GM19467 (cell line): Measurements from ENCODE around the gene NLE1.
"Not testable (repeated sequence)": the region's sequence is repeated elsewhere in the genome, so short reads cannot be mapped to it uniquely, and the experiment has no call there.

Experiments used
- ATAC-seq: cut with Tn5 transposase; IDR thresholded peaks from one replicate; pipeline ENCODE4 v1.9.1; 2021; ENCODE audit warnings: mild to moderate bottlenecking, moderate library complexity; ENCODE audit not compliant: unreplicated experiment

NLE1 gene

DNA sequence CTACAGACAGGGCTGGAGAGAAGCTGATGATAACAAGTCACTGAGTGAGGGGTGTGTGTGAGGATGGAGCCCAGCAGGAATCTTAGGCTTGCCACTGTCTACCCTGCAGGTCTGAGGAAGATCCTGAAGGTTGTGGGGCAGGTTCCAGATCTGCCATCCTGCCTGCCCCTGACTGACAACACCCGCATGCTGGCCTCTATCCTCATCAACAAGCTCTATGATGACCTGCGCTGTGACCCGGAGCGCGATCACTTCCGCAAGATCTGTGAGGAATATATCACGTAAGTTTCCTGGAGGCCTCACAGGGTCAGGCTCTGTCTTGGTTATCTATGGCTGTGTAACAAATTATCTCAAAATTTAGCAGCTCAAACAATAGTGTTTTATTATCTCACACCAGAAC is 21.8 kb upstream of the NLE1 start:
- ATAC-seq = no peak

DNA sequence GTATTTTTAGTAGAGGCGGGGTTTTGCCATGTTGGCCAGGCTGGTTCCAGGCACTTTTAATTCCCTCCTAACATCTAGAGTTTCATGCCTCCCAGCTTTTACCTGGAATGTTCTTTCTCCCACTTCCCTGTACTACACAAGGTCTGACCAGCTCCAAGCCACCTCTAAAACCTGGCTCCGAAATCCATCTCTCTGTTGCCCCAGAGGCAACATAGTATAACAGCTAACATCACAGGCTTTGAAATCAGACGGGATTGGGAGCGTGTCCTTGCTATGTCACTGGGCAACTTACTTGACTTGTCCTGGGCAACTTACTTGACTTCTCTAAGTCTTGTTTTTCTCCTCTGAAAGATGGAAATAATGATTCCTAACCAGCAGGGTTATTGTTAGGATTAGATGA is 20.7 kb upstream of the NLE1 start:
- no peak for ATAC-seq

DNA sequence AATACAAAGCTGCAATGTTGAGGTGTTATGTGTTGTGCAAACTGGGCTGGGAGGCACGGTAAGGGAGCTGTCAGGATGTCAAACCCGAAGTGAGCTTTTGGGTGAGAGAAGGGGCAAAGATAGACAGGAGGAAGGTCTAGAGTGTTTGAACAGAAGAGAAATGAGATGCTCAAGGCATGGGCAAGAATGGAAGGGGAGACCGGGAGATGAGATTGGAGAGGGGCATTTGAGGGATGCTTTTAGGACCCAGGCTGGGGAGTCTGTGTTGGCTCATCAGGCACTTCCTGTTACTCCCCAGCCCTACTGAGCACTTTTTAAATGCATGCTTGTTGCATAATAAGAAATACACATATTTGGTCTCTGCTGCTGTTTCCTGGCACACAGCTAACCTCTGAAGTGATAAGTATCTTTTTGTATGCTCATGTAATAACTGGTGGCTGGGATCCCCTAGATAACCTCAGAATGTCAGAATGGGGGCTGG is 19.2 kb upstream of the NLE1 start:
- ATAC-seq = no peak

DNA sequence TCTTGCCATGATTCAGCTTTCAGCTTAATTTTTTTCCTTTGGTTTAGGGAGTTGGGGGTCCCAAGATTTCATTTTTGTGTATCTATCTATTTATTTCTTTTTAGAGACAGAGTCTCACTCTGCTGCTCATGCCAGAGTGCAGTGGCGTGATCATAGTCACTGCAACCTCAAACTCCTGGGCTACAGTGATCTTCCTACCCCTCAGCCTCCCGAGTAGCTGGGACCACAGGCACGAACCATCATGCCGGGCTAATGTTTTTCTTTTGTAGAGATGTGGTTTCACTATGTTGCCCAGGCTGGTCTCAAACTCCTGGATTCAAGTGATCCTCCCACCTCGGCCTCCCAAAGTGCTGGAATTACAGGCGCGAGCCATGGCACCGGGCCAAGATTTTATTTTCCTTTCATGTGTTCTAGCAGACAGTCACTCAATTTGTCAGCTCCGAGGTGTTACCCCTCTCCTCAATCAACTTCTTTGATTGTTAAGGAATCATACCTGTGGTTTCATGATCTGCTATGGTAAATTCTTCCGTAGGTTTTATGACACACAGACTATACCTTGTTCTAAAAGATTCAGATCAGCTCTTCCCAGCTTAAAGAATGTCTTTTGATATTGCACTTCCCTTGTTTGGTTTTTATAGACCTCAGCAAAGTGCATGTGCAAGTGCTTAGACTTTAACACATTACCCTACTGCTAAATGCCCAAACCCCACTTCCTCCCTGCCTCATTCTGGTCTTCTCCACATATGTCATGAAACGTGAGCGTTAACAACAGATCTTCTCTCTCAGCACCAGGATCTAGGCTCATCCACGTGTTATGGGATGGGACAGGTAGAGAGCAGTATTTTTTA is 18.5 kb upstream of the NLE1 start:
- ATAC-seq = no peak

DNA sequence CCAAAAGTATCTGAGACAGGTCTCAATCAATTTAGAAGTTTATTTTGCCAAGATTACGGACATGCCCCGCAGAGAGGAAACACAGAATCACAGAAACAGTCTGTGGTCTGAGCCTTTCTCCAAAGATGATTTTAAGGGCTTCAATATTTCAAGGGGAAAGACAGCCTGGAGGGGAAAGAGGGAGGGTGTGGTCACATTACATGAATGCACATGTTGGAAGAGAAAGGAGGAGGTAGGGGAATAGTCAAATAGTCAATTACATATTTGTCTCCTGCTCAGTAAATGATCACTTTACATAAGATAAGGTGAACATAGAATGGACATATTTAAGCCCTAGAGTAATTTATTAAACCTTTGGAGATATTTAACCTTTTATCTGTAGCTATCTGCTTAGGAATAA is 17.8 kb upstream of the NLE1 start:
- no peak for ATAC-seq

DNA sequence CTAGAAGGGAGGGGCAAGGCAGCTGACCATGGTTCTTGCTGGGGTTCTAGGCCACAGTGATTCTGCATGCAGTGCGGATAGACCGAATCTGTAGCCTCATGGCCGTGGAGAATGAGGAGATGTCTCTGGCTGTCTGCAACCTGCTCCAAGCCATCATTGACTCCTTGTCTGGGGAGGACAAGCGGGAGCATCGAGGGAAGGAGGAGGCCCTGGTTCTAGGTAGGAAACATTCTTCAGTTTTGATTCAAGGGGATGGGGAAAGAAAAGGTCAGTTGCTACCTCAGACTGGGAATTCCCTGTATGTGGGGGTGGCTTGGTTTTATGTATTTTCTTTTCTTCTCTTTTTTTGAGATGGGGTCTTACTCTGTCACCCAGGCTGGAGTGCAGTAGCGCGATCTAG is 13.1 kb upstream of the NLE1 start:
- ATAC-seq = no peak

DNA sequence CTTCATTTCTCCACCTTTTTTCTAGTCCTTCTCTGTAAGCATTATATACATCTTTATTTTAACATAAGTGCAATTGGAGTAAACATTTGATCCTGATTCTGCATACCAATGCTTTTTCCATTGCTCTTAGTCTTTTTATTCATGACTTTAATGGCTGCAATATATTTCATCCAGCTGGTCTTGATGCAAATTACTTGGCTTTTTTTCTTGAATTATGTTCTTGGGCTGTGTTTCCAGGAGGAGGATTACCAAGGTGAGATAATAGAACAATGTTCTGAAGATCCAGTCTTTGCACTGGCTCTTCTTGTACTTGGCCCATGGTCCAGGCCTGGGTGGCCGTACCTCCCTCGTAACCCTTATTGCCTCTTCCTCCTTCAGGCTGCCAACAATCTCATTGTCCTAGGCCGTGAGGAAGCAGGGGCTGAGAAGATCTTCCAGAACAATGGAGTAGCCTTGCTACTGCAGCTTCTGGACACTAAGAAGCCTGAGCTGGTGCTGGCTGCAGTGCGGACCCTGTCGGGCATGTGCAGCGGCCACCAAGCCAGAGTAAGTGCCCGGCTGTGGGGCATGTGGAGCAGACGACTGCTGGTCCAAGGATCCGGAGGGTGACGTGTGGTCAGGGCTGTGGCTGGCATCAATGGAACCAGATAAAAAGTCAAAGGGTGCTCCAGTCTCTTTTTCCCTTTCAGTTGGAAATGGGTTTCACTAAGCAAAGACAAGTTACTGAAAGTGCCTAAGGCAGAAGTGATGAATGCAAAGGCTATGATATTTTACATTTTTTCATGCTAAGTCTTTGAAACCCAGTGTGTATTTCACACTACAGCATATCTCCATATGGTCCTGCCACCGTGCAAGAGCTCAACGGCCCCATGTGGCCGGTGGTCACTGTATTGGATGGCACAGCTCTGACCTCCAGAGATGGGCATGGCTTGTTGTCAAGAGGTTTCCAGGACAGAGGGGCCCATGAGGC is 12.4 kb upstream of the NLE1 start:
- ATAC-seq = no peak

DNA sequence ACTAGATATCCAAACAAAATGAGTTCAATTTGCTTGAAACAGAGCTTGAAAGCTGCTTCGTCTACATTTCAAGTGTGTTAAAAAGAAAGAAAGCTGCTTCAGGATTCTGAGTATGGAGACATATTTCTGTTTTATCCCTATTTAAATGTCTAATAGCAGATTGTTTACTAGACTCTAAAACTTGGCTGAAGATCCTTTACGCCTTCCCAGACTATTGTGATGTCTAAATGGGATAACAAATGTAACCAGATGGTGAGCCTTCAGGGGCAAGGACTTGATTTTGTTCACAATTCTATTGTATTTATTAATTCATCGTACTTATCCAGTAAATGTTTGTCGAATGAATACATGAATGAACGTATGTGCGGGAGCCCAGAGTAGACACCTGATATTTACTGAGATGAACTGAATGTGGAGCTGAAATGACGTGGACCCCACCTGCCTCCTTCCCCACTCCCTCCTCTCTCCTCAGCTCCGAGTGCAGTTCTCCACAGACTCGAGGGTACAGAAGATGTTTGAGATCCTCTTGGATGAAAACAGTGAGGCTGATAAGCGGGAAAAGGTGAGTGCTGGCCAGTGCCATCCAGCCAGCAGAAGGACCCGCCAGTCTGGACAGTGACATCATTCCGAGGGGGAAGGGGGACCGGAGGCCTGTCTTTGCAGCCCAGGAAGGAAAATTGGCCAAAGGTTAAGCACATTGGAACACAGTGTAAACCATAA is 10.5 kb upstream of the NLE1 start:
- no peak for ATAC-seq

DNA sequence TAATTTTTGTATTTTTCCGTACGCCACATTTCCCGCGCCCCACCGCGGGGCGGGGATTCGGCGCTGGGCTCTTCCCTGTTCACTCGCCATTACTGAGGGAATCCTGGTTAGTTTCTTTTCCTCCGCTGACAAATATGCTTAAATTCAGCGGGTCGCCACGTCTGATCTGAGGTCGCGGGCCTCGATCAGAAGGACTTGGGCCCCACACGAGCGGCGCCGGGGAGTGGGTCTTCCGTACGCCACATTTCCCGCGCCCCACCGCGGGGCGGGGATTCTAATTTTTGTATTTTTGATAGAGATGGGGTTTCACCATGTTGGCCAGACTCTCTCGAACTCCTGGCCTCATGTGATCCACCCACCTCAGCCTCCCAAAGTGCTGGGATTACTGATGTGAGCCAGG is 9.0 kb upstream of the NLE1 start:
- not testable (repeated sequence) for ATAC-seq

DNA sequence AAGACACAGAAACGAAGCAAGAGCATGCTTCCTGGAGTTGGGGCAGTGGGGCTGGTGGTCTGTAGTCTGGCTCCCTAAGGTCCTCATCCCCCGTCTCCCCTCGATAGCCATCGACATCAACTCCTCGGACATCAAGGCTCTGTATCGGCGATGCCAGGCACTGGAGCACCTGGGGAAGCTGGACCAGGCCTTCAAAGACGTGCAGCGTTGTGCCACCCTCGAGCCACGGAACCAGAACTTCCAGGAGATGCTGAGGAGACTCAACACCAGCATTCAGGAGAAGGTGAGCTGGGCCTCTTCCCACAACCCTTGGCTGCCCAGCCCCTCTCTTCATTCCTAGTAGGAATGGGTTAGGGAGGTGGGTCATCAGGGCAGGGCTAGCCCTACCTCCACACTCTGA is 7.8 kb upstream of the NLE1 start:
- no peak for ATAC-seq

DNA sequence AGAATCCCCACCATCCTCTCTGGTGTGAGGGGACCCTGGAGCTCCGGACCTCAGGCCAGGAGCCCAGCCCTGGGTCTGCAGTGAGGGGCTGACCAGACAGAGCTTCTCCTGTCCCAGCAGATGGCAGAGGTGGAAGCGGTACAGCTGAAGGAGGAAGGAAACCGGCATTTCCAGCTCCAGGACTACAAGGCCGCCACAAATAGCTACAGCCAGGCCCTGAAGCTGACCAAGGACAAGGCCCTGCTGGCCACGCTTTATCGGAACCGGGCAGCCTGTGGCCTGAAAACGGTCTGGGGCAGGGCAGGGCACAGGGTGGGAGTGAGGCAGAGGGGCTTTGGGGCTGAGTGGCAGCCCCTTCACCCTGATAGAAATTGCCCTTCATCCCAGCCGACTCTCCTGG is 6.0 kb upstream of the NLE1 start:
- no peak for ATAC-seq

DNA sequence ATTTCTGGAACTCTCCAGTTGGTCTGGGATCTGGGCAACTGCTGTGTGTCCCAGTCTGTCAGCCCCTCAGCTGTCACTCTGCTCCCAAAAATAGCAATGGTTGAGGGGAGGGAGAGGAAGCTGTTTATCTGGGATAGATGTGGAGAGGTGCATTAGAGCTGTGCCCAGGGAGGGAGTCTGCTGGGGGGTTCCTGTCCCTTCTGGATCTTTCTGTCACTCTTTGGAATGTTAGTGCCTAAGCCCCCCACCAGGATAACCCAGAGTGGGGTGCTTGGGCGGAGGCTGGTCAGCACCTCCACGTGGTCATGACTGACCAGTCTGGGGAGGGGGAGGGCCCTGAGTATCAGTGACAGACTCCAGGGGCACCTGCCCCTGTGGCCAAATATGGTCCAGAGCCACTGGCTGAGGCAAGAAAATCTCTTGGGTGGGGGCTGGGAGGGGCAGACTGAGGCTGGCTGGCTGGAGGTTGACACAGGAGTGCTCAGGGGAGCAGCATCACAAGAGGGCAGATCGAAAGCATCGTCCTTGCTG is 5.3 kb upstream of the NLE1 start, which contains the start of gene UNC45B:
UNC45B (plus strand) TSS at position 443 of the 531 bp plus-strand sequence. CDS start 447 bp downstream, outside the sequence.
- ATAC-seq = no peak

DNA sequence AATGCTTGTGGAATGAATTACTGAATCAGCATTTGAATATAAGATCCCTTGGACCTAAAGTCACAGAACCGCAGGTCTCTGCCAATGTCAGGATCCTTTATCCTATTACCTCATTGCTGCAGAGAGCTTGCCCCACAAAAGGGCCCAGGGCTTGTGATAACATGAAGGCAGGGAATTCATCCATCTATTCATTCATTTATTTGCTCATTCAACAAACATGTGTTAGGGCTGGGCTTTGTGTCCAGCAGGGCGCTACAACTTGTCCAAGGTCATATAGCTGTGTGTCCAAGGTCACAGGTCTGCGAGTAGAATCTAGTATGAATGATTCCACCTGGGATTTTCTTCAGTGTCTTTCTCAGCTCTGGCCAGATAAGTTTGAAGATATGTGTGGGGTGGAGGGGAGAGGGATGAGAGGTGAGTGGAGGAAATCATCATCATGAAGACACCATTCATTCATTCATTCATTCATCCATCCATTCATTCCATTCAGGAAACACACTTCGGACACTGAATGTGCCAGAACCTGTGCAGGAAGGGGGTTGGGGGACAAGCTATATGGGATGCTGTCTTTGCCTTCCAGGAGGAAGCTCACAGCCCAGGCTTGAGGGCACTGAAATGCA is 4.2 kb upstream of the NLE1 start:
- no peak for ATAC-seq

DNA sequence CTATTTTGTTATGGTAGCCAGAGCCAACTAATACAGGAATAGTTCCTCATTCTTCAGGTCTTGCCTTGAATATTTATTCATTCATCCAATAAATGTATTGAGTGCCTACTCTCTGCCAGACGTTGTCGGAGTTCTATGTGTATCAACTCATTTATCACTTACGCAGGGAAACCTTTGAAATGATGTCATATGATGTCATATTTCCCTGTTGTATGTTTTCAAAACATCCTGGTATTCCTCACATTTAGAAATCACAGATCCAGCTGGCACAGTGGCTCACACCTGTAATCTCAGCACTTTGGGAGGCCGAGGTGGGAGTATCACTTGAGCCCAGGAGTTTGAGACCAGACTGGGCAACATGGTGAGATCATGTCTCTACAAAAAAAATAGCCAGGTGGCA is 2.7 kb upstream of the NLE1 start:
- no peak for ATAC-seq

DNA sequence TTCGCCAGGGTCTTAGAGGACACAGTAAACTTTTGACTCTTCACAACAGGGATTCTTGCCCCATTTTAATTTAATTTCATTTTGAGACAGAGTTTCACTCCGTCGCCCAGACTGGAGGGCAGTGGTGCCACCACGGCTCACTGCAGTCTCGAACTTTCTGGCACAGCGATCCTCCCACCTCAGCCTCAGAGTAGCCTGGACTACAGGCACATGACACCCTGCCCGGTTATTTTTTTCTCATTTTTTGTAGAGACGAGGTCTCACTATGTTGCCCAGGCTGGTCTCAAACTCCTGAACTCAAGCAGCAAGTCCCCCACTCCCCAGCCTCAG is 329 bp upstream of the NLE1 start:
- no peak for ATAC-seq

DNA sequence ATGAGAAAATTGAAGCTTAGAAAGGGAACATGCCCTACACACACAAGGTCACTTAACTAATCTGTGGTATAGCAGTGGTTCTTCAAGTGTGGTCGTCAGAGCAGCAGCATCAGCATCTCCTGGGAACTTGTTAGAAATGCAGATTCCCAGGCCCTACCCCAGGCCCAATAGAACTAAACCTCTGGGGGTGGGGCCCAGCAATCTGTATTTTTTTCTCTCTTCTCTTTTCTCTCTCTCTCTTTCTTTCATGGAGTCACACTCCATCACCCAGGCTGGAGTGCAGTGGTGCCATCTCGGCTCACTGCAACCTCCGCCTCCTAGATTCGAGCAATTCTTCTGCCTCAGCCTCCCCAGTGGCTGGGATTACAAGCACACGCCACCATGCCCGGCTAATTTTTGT is 3.9 kb downstream of the NLE1 start:
- no peak for ATAC-seq

DNA sequence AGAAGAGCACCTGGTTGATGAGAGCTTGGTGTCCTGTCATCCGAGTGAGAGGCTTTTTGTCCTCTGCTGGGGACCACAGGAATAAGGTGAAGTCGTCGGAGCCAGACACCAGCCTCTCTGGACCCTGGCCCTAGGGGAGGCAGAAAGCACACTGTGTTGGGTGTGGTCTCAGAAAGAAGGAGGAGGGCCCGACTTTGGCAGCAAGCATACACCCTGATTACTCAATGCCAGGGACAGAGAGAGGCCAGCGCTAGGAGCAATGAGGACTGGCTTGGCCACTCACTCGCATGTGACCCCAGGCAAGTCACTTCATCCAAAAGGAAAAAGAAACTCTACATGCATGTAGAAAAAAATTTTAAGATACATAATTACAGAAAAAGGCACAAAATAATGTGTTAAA is 6.8 kb downstream of the NLE1 start:
- ATAC-seq = no peak

DNA sequence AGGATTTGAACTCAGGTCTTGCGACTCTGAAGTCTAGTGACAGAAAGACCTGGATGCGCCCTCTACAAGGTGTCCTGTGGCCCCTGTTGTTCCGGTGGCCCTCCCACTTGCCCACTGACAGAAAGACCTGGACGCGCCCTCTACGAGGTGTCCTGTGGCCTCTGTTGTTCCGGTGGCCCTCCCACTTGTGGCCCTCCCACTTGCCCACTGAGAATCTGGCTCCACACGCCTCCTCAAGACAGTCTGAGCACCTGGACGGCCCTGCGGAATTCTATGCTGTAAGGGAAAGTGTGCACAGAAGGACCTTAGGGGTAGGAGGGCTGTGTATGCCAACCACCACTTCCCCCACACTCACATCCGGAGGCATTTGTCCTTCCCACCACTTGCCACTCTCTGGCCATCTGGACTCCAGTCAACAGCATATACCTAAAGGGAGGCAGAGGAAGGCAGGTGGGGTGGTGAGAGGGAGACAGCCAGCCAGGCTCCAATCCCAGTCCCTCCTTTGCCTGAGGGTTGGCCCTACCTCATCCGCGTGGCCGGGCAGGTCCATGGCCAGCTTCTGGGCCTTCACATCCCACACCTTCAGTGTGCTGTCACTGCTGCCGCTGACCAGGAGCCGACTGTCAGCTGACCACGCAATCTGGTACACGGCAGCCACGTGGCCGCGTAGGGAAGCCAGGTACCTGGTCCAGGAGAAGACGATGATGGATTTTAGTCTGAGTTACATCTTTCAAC is 9.1 kb downstream of the NLE1 start:
- no peak for ATAC-seq

DNA sequence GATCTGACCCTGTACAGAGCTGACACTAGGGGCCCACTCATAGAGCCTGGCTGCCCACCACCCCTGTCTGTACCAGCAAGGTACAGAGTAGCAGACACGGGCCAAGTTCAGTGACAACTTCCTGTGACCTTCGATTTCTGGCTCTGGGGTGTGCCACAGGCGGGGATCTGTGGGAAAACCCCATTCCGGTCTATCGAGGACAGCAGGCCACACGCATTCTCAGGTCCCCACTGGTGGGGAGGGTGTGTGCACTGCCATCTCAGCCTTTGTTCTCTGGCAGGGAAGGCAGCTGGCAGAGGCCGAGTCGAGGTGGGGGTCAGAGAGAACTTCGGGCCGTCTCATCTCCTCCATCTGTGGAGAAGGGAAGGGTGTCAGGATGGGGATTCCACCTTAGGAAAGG is 10.0 kb downstream of the NLE1 start:
- no peak for ATAC-seq

DNA sequence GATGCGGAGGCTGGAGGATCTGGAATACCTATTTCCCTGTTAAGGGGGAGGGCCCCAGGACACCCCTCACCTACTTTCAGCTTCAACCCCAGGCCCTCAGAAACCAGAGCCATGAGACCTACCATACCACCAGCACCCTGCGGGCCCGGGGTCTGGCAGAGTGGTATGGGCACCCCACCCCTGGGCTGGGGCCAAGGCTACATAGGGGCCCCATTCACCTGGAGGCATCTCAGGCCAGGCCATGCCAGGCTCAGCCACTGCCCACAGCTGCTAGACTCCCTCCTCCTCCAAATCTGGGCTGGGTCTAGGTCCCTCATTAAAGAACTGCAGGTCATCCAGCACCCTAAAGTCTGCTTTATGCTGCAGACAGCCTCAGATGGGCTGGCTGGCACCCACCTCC is 11.7 kb downstream of the NLE1 start:
- ATAC-seq = no peak
